Osteocyte (in vitro differentiated cells): ENCODE measurements around the gene ATG14. TPM values are rescaled to one million over a fixed set of nuclear protein-coding genes. Genes with fewer than 3 reads are reported as not detected.

Experiments used
- DNase-seq: peaks from one replicate; pipeline ENCODE4 v3.0.0; 2021; ENCODE audit warnings: mixed read lengths; ENCODE audit not compliant: unreplicated experiment; ENCODE audit errors: extremely low spot score
- H3K27ac Mint-ChIP-seq: one replicate; pipeline ENCODE4 v1.8.0; 2021; ENCODE audit warnings: mild to moderate bottlenecking, mixed read lengths; ENCODE audit not compliant: unreplicated experiment
- H3K27me3 Mint-ChIP-seq: one replicate; pipeline ENCODE4 v1.8.0; 2021; ENCODE audit warnings: mixed read lengths; ENCODE audit not compliant: unreplicated experiment
- H3K36me3 Mint-ChIP-seq: one replicate; pipeline ENCODE4 v1.8.0; 2021; ENCODE audit warnings: mixed read lengths; ENCODE audit not compliant: unreplicated experiment
- H3K4me1 Mint-ChIP-seq: one replicate; pipeline ENCODE4 v1.8.0; 2021; ENCODE audit warnings: mixed read lengths; ENCODE audit not compliant: unreplicated experiment
- H3K4me3 Mint-ChIP-seq: one replicate; pipeline ENCODE4 v1.8.0; 2021; ENCODE audit warnings: mild to moderate bottlenecking, moderate library complexity, mixed read lengths; ENCODE audit not compliant: unreplicated experiment
- H3K9me3 Mint-ChIP-seq: one replicate; pipeline ENCODE4 v1.8.0; 2021; ENCODE audit warnings: mixed read lengths; ENCODE audit not compliant: unreplicated experiment
- total RNA-seq: library from RNA; stranded (reverse); gene quantifications from 2 replicates; pipeline ENCODE4 v1.2.1, GENCODE V29; 2021
- TF ChIP-seq, protein P1 (sequence below): fragments of 200-600 bp; sonication (generic); IDR thresholded peaks from 2 replicates; pipeline ENCODE4 v1.5.0; 2021; ENCODE audit warnings: antibody characterized with exemption, mild to moderate bottlenecking, moderate library complexity

ATG14 gene
- total RNA-seq, 1 donor from 2014 or later, result 13.8 TPM

DNA sequence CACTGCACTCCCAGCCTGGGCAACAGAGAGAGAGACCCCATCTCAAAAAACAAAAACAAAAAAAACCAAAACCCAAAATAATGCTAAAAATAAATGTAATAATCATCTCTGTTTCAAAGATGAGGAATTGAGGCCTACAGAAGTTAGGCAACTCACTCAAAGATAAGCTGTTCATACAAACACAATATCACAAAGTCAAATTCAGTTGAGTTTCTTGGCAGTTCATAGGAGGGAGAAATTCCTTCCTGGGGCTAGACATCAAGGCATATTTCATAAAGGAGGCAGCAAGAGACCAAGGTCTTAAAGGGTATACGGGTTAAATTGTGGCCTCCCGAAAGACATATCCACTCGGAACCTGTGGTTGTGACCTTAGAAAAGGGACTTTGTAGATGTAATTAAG is 37.5 kb upstream of the ATG14 start:
- Mint-ChIP-seq H3K27ac (no peak overlapping the region), H3K4me3 (no peak overlapping the region), H3K9me3 (no peaks in the 10 kb centered on the region), H3K4me1 (peaks cover 46% of the 10 kb centered on the region), H3K27me3 (no peaks in the 10 kb centered on the region), H3K36me3 (no peaks in the 10 kb centered on the region)
- DNase-seq, result no peak
- TF ChIP-seq, protein P1, sequence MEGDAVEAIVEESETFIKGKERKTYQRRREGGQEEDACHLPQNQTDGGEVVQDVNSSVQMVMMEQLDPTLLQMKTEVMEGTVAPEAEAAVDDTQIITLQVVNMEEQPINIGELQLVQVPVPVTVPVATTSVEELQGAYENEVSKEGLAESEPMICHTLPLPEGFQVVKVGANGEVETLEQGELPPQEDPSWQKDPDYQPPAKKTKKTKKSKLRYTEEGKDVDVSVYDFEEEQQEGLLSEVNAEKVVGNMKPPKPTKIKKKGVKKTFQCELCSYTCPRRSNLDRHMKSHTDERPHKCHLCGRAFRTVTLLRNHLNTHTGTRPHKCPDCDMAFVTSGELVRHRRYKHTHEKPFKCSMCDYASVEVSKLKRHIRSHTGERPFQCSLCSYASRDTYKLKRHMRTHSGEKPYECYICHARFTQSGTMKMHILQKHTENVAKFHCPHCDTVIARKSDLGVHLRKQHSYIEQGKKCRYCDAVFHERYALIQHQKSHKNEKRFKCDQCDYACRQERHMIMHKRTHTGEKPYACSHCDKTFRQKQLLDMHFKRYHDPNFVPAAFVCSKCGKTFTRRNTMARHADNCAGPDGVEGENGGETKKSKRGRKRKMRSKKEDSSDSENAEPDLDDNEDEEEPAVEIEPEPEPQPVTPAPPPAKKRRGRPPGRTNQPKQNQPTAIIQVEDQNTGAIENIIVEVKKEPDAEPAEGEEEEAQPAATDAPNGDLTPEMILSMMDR, result no peak

DNA sequence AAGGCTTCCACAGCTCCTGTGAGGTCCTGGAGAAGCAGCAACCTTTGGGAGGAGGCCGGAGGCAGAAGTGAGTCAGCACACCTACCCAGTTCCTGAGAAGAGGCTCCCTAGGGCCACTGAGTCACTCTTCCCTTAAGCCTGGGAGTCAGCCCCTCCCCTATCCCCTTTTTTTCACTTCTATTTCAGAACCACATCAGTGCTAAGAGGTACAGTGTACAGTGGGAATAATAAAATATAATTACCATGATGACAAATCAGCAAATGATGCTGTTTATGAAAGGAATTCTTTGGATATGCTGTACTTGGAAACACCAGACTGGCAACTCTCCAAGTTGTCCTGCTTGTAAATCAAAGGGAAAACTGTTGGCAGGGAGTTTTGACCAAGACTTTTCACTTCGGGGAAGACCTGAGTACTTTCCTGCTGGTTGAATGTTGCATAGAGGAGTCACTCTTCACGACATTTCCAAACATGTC is 36.5 kb upstream of the ATG14 start:
- H3K27me3 Mint-ChIP-seq, result no peaks in the 10 kb centered on the region
- TF ChIP-seq, protein P1, result no peak
- H3K27ac Mint-ChIP-seq, result peak overlapping the region; percentile 53
- no peak overlapping the region for H3K4me3 Mint-ChIP-seq
- H3K36me3 Mint-ChIP-seq, result no peaks in the 10 kb centered on the region
- DNase-seq, result no peak
- peaks cover 41% of the 10 kb centered on the region for H3K4me1 Mint-ChIP-seq
- no peaks in the 10 kb centered on the region for H3K9me3 Mint-ChIP-seq

DNA sequence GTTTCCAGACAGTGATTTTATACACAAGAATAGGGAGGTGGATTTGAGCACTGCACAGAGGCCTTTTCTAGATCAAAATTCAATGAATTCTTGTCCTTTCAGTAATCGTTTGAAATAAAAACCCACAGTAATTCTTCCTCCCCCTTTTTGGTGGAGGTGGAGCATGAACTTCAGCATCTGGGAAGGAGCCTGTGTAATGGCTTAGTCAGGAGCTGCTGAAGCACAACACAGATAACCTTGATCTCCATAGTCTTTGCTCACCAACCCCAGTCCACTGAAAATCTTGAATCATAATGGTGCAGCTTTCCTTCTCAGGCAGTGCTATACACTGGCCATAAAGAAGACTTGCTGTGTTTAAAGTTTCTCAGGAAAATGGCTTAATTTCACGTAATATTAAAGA is 35.2 kb upstream of the ATG14 start:
- H3K4me3 Mint-ChIP-seq, result no peak overlapping the region
- H3K4me1 Mint-ChIP-seq, result peaks cover 40% of the 10 kb centered on the region
- peaks cover 5% of the 10 kb centered on the region for H3K9me3 Mint-ChIP-seq
- H3K27ac Mint-ChIP-seq, result no peak overlapping the region
- no peak for DNase-seq
- no peaks in the 10 kb centered on the region for H3K36me3 Mint-ChIP-seq
- TF ChIP-seq, protein P1, result no peak
- peaks cover 2% of the 10 kb centered on the region for H3K27me3 Mint-ChIP-seq

DNA sequence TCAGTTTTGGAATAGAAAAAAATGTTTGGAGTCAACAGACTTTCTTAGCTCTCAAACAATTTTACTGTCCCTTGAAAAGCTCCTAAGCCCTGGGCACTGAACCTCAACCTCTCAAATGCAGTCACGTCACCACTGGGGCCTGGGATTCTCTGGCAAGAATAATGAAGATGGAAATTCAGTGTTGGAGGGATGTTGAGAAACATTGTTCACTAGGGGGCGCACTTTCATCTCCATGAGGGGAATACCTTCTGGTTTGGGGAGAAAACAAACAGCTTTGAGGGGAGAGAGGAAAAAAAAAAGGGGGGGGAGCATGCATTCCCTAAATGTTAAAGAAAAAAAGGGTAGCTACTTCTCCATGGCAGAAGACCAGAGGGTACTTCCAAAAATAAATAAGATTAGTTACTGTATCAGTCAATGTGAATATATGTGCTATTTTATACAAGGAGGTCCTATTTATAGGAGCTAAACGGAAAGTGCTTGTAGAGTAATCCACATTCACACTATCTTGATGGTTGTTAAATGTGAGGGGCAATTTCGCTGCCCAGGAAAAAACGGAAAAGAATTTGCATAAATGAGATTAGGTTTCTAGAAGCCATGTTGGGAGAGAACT is 34.6 kb upstream of the ATG14 start:
- DNase-seq, result no peak
- H3K36me3 Mint-ChIP-seq, result no peaks in the 10 kb centered on the region
- H3K4me3 Mint-ChIP-seq, result no peak overlapping the region
- no peak overlapping the region for H3K27ac Mint-ChIP-seq
- TF ChIP-seq, protein P1, result peak; percentile 79
- peaks cover 34% of the 10 kb centered on the region for H3K4me1 Mint-ChIP-seq
- peaks cover 2% of the 10 kb centered on the region for H3K27me3 Mint-ChIP-seq
- H3K9me3 Mint-ChIP-seq, result peaks cover 5% of the 10 kb centered on the region

DNA sequence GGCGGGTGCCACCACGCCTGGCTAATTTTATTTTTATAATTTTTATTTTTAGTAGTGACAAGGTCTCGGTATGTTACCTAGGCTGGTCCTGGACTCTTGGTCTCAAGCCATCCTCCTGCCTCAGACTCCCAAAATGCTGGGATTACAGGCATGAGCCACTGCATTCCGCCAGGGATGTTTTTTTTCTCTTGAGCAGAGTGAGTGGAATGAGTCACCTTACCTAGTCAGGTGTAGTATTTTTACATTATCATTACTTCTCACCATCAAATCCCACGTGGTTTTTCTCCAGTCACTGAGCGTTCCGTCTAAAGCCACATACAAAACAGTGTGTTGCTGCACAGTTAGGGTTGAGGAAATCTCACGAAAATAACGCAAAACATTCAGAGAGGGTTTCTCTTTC is 29.7 kb upstream of the ATG14 start:
- Mint-ChIP-seq H3K27ac (no peak overlapping the region), H3K4me1 (peaks cover 7% of the 10 kb centered on the region), H3K27me3 (peaks cover 18% of the 10 kb centered on the region), H3K9me3 (peaks cover 5% of the 10 kb centered on the region), H3K36me3 (no peaks in the 10 kb centered on the region), H3K4me3 (no peak overlapping the region)
- peak; percentile 23 for DNase-seq
- TF ChIP-seq, protein P1, result no peak
